ENCODE data around the gene APOD.
"Not testable (repeated sequence)": the region's sequence is repeated elsewhere in the genome, so short reads cannot be mapped to it uniquely, and the experiment has no call there.

APOD gene

DNA sequence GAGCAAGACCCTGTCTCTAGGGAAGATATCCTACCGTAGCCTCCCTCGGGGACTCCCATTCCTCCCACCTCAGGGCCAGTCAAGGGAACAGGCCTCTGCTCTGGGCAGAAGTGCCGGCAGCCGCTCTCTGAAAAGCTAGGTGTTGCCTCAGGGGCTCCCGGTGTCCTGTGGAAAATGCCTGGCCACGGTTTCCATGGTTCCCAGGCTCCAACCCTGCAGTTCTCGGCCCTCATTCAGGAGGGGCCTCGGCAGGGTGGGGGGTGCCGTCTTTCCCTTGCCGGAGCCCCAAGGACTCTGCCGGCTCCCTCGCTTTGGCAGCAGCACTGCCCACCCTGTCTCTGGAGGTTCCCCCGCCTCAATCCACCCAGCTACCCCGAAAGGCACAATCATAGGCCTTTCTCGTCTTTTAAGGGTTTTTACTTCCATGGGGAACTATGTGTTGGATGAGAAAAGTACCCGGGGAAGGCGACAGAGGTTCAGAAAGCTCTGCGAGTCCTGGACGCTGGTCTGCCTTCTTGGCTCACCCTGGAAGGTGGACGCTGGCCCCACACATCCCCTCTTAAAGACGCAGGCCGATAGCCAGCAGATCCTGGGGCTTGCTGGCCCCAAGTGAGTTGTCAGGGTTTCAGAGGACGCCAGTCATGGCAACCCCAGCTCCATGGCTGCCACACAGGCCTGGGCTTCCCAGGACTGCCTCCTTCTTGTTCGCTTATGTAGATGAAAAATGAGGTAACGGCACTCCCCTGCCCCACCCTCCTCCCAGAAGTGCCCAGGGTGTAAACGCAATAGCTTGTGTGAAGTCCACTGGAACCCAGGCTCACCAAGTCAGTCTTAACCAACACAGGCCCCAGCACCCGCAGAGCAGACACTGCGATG is 34.3 kb upstream of the APOD start:
- DNase-seq (ENCODE audit: low read depth, low spot score) = not testable (repeated sequence)

DNA sequence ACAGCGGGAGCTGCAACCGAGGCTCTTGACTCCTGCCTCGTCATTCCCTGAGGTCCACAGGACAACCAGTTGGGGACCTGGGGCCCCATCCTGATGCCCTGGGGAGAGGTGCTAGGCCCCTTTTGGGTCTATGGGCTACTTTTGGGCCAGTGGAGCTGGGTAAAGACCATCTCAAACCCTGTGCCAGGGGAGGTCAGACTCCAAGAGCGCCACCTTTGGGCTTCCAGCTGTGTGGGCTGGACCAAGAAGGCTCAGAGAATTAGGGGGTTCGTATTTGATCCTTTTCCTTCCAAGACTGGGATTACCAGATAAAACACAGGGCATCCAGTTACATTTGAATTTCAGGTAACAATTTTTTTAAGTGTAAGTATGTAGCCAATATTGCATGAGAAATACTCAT is 33.4 kb upstream of the APOD start:
- not testable (repeated sequence) for DNase-seq (ENCODE audit: low read depth, low spot score)

DNA sequence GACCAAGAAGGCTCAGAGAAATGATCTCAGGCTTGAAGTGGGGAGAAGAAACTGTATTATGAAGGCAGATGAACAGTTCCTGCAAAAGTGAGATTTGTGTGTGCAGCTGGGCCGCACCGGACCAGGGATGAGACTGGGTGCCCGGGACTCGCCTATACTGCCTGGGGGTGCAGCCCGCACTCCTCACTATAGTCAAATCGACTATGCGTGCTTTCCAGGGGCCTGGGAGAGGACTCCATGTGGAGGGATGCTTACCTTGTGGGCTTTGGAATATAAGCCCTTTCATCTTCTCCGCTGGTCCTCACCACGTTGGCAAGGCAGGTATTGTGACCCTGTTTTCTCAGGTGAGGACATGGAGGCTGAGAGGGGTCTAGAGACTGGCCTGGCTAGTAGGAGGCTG is 32.9 kb upstream of the APOD start:
- no peak for DNase-seq (ENCODE audit: low read depth, low spot score)

DNA sequence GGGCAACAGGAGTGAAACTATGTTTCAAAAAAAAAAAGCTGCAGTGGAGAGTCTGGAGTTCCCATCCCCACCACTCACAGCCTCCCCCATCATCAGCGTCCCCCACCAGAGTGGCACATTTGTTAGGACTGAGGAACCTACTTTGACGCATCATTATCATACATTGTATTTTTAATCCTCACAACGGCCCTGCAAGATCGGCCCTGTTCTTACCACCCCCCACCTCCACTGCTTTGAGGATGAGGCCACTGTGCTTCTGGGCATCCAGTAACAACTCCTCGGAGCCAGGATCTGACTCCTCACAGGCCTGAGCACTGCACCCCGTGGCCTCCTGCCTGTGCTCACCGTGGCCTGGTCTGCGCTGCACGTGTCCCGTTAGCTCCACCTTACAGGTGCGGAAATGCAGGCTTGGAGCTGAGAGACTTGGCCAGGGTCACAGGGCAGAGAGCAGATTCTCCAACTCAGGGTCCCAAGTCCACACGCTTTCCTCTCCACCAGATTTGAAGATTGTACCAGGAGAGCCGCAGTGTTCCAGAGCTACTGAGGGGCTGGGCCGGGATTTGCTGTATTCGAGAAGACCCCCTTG is 32.3 kb upstream of the APOD start:
- DNase-seq (ENCODE audit: low read depth, low spot score) = not testable (repeated sequence)

DNA sequence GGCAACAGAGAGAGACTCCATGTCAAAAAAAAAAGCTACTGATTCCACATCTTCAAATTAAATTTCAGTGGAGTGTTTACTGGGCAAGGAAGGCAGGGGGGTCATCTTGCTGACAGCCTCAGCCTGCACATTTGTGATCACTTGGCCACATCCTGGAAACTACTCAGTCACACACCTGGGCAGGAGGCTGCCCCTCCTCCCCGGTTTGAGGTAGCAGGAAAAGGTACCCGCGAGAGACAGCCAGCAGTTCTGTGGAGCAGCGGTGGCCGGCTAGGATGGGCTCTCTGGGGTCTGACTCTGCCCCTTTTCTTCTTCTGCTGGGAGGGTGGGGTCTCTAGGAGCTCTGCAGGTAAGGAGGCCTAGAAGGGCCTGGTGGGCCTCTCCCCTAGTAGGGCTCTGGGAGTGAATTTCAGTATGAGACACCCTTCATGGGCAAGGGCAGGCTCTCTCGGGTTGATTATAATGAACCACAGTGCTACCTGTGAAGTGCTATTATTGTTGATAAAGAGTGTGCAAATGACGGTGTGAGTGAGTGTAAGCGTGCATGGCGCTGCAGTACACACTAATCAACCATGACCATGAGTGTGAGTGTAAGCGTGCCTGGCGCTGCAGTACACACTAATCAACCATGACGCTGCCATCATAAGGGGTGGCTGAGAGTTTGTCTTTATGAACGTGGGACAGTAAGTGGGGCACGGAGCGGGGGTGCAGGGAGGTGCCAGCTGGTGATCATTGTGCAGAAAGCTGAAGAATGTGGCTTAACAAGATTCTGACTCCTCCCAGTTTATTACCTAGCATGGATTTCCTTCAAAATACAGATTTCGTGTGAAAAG is 31.1 kb upstream of the APOD start:
- not testable (repeated sequence) for DNase-seq (ENCODE audit: low read depth, low spot score)

DNA sequence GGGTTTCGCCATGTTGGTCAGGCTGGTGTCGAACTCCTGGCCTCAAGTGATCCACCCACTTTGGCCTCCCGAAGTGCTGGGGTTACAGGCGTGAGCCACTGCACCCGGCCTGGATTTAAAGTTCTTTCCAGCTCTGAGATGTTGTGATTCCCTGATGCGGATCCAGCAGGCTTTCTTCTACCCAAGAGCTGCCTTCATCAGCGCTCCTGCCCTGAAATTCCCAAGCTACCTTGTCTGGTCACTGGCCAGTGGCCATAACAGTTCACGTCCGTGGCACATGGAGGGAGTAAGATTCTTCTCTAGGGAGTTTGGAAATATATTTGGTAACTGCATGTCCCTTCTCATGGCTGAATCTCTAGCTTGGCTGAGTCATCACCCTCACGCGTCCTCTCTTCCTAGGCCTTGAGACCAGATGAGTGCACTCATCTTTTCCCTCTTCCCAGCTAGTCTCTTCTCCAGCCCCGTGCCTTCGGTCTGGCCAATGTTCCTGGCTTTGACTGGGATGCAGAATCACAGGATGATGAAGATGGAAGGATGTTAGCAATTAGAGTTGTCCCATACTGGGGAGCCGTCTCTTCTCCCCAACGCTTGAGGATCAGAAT is 29.8 kb upstream of the APOD start:
- no peak for DNase-seq (ENCODE audit: low read depth, low spot score)

DNA sequence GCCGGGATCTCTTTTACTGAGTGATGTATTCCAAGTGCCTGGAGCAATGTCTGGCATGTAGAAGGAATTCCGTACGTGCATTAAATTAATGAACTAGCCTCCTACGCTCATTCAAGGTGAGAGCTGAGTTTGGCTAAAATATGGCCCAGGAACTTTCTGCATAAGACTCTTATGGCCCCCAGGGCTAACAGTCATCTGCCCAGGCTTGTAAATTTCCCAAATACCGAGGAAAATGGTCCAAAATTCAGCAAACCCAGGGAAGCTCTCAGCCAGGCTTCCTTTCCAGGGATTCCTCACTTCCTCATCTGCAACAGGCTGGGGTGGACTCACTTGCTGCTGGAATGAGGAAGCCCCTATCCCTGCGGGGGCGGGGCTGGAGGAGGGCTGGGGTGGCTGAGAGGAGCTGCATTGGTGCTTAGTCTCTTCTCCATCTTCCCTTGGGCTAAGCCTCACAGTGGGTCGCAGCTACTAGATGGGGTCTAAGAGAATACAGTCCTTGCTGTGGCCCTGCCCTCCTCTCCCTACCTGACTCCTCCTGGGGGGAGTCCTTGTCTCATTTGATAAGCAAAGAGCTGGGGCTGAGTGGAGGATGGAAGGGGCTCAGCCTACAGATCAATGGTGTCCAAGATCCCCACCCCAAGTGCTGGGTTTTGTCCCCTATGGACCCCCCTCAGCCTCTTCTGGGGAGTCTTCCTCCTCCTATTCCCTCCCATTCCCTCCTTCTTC is 28.5 kb upstream of the APOD start:
- no peak for DNase-seq (ENCODE audit: low read depth, low spot score)

DNA sequence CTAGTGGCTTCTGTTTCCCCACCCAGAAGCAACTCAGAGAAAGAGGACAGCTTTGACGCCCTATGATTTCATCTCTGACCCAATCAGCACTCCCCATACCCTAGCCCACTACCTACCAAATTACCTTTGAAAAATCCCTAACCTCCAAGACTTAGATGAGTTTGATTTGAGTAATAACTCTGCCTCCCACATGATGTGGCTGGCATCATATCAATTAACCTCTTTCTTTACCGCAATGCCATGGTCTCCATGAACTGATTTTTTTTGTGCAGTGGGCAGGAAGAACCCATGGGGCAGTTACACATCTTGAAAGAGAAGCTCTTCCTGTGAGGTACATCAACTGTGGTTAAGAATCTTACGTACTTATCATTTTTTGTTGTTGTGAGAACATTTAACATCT is 25.5 kb upstream of the APOD start:
- DNase-seq (ENCODE audit: low read depth, low spot score) = no peak

DNA sequence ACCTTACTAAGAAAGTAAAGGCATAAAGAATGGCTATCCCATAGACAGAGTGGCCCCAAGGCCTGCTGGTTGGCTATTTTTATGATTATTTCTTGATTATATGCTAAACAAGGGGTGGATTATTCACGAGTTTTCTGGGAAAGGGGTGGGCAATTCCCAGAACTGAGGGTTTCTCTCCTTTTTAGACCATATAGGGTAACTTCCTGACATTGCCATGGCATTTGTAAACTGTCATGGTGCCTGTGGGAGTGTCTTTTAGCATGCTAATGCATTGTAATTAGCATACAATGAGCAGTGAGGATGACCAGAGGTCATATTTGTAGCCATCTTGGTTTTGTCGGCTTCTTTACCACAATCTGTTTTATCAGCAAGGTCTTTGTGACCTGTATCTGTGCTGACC is 18.0 kb upstream of the APOD start:
- not testable (repeated sequence) for DNase-seq (ENCODE audit: low read depth, low spot score)

DNA sequence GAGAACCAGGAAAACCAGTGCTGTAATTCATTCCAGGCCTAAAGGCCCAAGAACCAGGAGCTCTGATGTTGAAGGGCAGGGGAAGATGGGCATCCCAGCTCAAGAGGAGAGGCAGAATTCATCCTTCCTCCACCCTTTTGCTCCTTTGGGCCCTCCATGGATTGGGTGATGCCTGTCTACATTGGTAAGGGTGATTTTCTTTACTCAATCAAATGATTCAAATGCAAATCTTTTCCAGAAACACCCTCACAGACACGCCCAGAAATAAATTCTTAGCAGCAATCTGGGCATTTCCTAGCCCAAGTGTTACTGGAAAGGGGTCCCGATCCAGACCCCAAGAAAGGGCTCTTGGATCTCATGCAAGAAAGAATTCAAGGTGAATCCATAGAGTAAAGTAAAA is 17.6 kb upstream of the APOD start:
- DNase-seq (ENCODE audit: low read depth, low spot score) = no peak

DNA sequence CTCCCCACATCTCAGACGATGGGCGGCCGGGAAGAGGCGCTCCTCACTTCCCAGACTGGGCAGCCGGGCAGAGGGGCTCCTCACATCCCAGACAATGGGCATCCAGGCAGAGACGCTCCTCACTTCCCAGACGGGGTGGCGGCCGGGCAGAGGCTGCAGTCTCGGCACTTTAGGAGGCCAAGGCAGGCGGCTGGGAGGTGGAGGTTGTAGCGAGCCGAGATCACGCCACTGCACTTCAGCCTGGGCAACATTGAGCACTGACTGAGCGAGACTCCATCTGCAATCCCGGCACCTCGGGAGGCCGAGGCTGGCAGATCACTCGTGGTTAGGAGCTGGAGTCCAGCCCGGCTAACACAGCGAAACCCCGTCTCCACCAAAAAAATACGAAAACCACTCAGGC is 16.2 kb upstream of the APOD start:
- DNase-seq (ENCODE audit: low read depth, low spot score) = not testable (repeated sequence)

DNA sequence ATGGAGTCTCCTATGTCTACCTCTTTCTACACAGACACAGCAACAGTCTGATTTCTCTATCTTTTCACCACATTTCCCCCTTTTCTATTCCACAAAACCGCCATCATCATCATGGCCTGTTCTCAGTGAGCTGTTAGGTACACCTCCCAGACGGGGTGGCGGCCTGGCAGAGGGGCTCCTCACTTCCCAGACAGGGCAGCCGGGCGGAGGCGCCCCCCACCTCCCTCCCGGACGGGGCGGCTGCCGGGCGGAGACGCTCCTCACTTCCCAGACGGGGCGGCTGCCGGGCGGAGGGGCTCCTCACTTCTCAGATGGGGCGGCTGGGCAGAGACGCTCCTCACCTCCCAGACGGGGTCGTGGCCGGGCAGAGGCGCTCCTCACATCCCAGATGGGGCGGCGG is 15.8 kb upstream of the APOD start:
- DNase-seq (ENCODE audit: low read depth, low spot score) = not testable (repeated sequence)

DNA sequence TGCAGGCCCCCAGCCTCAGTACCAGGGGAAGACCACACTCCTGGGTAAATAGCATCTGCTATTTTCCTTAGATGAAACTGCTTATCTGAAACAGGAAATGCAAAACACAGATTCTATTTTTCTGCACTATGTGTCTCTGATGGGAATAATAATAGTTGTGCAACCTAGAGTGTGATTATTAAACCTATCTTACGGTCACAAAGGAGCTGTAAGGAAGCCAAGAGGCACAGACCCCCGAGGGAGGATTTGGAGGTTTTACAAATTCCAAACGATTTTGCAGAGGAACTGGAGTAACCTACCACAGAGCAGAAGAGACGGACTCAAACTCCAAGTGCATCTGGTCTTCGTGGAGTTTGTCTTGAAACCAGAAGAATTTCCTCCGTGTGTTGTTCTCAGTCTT is 14.1 kb upstream of the APOD start:
- DNase-seq (ENCODE audit: low read depth, low spot score) = no peak

DNA sequence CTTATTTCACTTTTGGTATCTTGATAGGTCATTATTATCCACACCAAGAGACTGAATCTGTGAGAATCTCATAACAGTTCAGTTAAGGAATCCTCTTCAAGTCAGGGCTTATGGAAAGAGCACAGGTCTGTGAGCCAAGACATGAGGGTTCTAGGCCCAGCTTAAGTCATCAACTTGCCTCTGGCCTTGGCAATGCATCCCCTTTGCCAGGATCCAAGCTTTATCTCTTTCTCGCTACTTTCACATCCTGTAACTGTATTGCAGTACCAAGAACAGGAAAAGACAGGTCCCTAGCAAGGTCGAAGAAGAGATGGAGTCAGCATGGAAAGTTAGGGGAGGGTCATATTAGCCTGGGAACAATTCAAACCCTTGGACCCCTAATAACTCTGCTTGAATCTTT is 13.5 kb upstream of the APOD start:
- no peak for DNase-seq (ENCODE audit: low read depth, low spot score)

DNA sequence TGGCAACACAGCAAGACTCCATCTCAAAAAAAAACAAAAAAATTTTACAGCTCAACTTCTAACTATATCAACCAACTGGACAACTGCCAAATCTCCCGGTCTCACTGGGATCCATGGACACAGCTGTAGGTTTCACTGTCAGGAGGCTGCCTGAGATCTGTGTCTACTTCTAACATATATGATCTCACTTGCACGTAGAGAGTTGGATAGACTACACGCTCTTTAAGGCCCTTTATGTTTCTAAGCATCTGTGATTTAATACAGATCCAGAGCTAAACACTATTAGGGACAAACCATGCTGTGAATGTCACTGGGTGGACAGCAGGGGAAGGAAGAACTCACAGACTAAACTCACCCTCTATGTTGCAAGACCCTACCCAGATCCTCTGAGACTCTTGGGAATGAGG is 13.0 kb upstream of the APOD start:
- DNase-seq (ENCODE audit: low read depth, low spot score) = no peak

DNA sequence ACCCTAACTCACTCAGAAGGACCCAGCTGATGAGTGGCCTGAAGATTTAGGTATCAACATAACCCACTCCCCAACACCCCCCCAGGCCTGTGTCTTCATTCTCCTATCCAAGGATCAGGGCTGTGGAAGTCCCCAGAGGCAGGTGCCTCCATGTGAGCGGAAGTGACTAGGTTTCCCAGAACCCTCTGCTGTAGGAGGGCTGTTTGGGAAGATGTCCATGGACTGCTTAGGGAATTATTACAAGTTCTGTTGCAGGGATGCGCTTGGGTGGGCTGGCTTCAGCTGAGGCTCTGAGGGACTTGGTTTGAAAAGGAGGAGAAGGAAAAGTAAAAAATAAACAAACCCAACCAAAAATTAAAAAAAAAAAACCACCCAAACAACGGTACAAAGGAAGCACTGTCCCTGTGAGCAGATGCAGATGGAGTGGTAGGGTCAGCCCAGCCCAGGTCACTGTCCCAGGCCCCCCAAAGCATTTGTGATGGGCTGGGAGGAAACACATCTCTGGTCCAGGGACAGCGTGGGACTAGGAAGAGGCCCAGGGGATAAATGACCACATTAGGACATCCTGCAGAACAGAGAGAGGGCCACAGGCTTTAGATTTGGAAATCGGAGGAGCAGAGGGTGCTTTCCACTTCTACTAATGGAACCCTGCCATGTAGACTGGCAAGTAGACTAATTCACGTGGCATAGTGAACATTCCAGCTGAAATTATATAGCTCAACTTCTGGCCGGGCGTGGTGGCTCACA is 12.2 kb upstream of the APOD start:
- DNase-seq (ENCODE audit: low read depth, low spot score) = no peak

DNA sequence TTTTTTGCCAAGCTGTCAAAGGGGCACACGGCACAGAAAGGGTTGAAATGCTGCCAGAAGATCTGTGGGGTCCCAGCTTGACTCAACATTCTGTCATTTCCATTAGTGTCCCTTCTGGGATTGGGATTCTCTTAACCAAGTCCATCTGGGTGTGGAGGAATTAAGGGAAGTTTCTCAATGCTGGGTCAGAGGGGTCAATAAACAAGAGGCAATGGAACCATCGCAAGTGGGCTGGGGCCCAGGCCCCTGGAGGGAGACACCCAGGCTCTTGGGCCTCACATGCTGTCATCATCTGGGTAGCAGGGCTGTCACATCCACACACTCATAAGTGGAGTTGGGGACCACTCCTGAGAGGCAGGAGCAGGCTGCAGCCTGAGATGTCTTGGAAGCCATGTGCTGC is 8.1 kb upstream of the APOD start:
- no peak for DNase-seq (ENCODE audit: low read depth, low spot score)

DNA sequence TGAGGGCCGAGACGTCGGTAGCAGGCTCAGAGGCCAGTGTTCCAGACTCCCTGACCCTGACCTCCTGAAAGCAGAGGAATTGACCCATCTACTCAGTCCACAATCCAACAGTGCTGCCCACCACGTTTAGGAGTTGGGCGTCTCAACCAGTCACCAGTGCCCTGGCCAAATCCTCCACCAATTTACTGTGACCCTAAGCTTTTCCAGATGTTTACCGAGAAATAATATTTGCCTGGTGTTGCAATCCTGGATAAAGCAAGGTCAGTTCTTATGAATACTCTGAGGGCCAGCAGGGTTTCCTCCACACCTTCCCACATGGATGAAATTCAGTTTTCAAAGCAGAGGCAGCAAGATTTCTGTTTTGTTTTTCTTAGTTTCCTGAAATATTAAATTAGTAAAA is 7.5 kb upstream of the APOD start:
- no peak for DNase-seq (ENCODE audit: low read depth, low spot score)

DNA sequence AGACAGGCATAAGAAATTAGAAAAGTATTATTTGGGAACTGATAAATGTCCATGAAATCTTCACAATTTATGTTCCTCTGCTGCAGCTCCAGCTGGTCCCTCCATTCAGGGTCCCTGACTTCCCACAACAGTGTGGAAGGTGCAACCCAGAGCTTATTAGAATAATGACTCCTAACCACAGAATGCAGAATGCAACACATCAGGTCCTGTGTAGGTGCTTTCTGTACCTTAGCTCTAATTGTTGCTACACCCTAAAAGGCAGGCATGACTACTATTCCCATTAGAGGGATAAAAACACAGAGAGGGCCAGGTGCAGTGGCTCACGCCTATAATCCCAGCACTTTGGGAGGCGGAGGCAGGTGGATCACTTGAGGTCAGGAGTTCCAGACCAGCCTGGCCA is 6.6 kb upstream of the APOD start:
- not testable (repeated sequence) for DNase-seq (ENCODE audit: low read depth, low spot score)

DNA sequence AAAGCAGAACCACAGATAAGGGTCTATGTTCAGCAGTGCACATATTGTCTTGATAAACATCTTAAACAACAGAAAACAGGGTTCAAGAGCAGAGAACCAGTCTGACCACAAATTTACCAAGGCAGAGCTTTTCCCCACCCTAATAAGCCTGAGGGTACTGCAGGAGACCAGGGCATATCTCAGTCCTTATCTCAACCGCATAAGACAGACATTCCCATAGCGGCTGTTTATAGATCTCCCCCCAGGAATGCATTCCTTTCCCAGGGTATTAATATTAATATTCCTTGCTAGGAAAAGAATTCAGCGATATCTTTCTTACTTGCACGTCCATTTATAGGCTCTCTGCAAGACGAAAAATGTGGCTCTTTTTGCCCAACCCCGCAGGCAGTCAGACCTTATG is 6.1 kb upstream of the APOD start:
- DNase-seq (ENCODE audit: low read depth, low spot score) = not testable (repeated sequence)

DNA sequence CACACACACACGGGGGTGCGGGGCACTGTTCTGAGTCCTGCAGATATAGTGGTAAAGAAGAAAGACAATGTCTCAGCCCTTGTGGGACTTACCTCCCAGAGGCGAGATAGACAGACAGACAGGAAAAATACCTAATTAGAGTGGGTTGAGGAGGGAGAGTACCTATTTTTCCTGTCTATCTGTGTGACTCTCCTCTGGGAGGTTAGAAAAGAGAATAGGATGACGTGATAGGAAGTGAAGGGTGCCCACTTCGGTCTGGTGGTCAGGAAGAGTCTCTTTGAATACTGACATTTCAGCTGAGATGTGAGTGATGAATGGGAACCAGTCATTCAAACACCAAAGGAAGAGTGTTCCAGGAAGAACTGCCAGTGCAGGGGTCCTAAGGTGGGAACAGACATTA is 4.1 kb upstream of the APOD start:
- no peak for DNase-seq (ENCODE audit: low read depth, low spot score)

Measured in activated naive CD8-positive, alpha-beta T cell treated with anti-CD3 and anti-CD28 coated beads, Interleukin-2, amount 50 U/mL, for 16 hours (primary cell).